Vagina (tissue), 2 donors: ENCODE data around the gene RUNX2. TPM values are rescaled to one million over a fixed set of nuclear protein-coding genes. Genes with fewer than 3 reads are reported as not detected.

Experiments
- DNase-seq, 2 donors: peaks; one replicate each; pipeline ENCODE4 v3.0.0-alpha.2; 2017; ENCODE audit errors: extremely low spot score in 2 of 2
- H3K27ac ChIP-seq: fragments of 200-600 bp; sonication (generic); one replicate; pipeline ENCODE4 v1.5.1; 2019
- H3K27me3 ChIP-seq: fragments of 200-600 bp; sonication (generic); one replicate; pipeline ENCODE4 v1.5.1; 2019
- H3K36me3 ChIP-seq, 2 donors: fragments of 200-600 bp; sonication (generic); one replicate each; pipeline ENCODE4 v1.5.1; 2017 to 2019
- H3K4me1 ChIP-seq: fragments of 200-600 bp; sonication (generic); one replicate; pipeline ENCODE4 v1.5.1; 2019
- H3K4me3 ChIP-seq, 2 donors: fragments of 200-600 bp; sonication (generic); 1 replicate in 1 of 2; 2 replicates in 1 of 2; pipeline ENCODE4 v1.5.1; 2016 to 2019
- H3K9me3 ChIP-seq: fragments of 200-600 bp; sonication (generic); one replicate; pipeline ENCODE4 v1.5.1; 2019
- POLR2A ChIP-seq, 2 donors: fragments of 450-650 bp; IDR thresholded peaks; one replicate each; pipeline ENCODE4 v1.6.1; 2017; ENCODE audit warnings: antibody characterized with exemption in 2 of 2, mild to moderate bottlenecking in 2 of 2, moderate library complexity in 2 of 2
- POLR2AphosphoS5 ChIP-seq, 2 donors: sonication (generic); formaldehyde crosslinking; IDR thresholded peaks; one replicate each; pipeline ENCODE4 v1.9.0; 2017; ENCODE audit warnings: antibody characterized with exemption in 2 of 2, mild to moderate bottlenecking in 2 of 2, low read depth in 1 of 2; ENCODE audit not compliant: insufficient read depth in 1 of 2
- intact Hi-C: fragments of 100-400 bp; cut with DNase I; formaldehyde crosslinking; loops from one replicate; pipeline ENCODE4 v1.15.1; 2023
- total RNA-seq: library from RNA; depleted of rRNA; stranded (reverse); fragments of >200 nt; gene quantifications from one replicate; pipeline ENCODE4 v1.2.3, GENCODE V29; 2016
- TF ChIP-seq, protein P1 (sequence below), 3 experiments: fragments of 450-650 bp in 2 of 3; fragments of 200-600 bp in 1 of 3; sonication (generic) in 1 of 3; IDR thresholded peaks; one replicate each; pipeline ENCODE4 v1.5.1; 2017 to 2019; ENCODE audit warnings: antibody characterized with exemption in 3 of 3, mild to moderate bottlenecking in 2 of 3, moderate library complexity in 2 of 3

RUNX2 gene
- total RNA-seq, 1 donor from 2014 or later: 13.0 TPM

DNA sequence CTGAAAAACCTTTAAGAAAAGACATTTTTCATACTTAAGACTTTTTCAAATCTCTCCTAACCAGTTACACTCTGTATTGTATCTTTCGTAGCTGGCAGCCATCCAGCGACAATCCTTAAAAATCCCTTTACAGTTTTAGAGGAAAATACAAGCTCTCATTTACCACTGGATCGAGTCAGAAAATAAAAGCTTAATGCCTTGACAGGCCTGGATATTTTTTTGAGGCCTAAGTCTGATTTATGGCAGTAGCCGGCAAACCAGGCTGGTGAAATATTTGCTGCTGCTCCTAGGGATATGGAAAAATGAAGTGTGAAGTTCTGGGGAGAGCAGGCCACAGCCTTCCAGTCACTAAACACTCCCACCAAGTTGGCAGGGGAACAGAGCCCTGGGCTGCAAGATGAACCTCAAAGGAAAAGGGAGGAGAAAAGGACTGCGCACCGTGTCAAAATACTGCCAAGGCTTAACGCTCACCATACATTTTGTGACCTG is 262.6 kb downstream of the RUNX2 start:
- DNase-seq: peak in 1 of 2 donors; percentile 78
- peak overlapping the region in 1 of 2 donors; percentile 6 for H3K4me3 ChIP-seq
- no peaks in the 10 kb centered on the region for H3K27me3 ChIP-seq
- peaks cover 34% of the 10 kb centered on the region for H3K4me1 ChIP-seq
- H3K36me3 ChIP-seq: no peaks in the 10 kb centered on the region
- intact Hi-C loops: no loop called here
- H3K27ac ChIP-seq: peak overlapping the region; percentile 31
- TF ChIP-seq POLR2AphosphoS5 (IDR thresholded peaks at IDR 0.05; ENCODE audit: insufficient read depth in 1 of 2, low read depth in 1 of 2) (no peak), POLR2A (IDR thresholded peaks at IDR 0.05) (no peak)
- TF ChIP-seq, protein P1, sequence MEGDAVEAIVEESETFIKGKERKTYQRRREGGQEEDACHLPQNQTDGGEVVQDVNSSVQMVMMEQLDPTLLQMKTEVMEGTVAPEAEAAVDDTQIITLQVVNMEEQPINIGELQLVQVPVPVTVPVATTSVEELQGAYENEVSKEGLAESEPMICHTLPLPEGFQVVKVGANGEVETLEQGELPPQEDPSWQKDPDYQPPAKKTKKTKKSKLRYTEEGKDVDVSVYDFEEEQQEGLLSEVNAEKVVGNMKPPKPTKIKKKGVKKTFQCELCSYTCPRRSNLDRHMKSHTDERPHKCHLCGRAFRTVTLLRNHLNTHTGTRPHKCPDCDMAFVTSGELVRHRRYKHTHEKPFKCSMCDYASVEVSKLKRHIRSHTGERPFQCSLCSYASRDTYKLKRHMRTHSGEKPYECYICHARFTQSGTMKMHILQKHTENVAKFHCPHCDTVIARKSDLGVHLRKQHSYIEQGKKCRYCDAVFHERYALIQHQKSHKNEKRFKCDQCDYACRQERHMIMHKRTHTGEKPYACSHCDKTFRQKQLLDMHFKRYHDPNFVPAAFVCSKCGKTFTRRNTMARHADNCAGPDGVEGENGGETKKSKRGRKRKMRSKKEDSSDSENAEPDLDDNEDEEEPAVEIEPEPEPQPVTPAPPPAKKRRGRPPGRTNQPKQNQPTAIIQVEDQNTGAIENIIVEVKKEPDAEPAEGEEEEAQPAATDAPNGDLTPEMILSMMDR (IDR thresholded peaks at IDR 0.05): no peak
- H3K9me3 ChIP-seq: no peaks in the 10 kb centered on the region

DNA sequence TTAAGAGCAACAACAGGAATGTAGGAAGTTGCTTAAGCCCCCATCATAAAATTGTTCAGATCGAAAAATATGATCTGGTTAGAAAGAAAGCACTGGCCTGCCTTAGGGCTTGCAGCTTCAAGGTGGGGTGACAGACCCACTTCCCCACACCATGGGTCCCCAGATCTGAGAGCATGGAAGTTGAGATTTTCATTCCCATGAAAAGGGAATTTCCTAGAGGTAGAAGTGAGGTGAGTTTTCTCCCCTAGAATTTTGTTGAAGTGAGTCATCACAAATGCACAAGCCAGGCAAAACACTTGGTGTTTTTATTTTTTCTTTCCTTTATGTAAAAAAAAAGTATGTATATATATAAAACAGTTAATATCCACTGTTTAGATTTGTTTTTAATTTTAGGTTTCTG is 263.2 kb downstream of the RUNX2 start:
- no peaks in the 10 kb centered on the region for H3K9me3 ChIP-seq
- TF ChIP-seq, protein P1 (IDR thresholded peaks at IDR 0.05): no peak
- TF ChIP-seq POLR2AphosphoS5 (IDR thresholded peaks at IDR 0.05; ENCODE audit: insufficient read depth in 1 of 2, low read depth in 1 of 2): no peak
- no peak for TF ChIP-seq POLR2A (IDR thresholded peaks at IDR 0.05)
- intact Hi-C loops: no loop called here
- H3K4me3 ChIP-seq: no peak overlapping the region
- H3K4me1 ChIP-seq: peaks cover 34% of the 10 kb centered on the region
- no peaks in the 10 kb centered on the region for H3K27me3 ChIP-seq
- H3K36me3 ChIP-seq: no peaks in the 10 kb centered on the region
- peak overlapping the region; percentile 31 for H3K27ac ChIP-seq
- no peak for DNase-seq

DNA sequence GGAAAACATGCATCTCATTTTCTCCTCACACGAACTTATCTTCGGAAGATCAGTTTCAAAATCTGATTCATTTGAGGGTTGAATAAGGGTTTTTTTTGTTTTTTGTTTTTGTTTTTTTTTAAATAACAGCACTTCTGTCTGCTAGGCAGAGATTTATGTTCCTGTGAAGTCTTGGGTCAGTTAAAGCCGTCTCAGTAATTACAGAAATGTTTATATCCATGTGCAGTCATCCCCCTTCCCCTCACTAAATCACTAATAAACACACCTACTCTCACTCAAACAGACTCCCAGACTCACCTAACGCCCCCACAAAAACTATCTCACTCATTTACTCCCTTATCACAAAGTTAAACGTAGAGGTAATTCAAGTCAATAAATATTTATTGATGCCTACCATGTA is 263.8 kb downstream of the RUNX2 start:
- no peak overlapping the region for H3K4me3 ChIP-seq

DNA sequence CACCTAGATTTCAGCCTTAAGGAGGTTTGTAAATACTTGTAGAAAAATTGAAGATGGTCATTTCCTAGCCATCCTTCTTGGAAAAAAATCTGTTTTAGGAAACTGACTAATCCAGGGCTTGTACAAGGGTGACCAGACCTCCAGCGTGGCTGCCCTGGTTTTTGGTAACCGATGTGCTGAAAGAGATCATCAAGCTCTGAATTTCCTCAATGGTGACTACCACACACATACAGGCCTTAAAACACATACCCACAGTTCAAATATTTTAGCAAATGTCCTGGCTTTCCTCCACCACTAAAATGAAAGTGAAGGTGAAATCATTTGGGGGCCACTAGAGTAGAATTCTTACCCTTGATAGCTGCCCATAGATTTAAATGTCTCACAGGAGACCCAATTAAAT is 264.9 kb downstream of the RUNX2 start:
- Histone ChIP-seq H3K4me3 (no peak overlapping the region), H3K27me3 (no peaks in the 10 kb centered on the region)
- intact Hi-C loops: no loop called here

More for the DNA sequence above, 263.8 kb downstream of the RUNX2 start:
- no peak for DNase-seq
- TF ChIP-seq, protein P1 (IDR thresholded peaks at IDR 0.05): no peak
- TF ChIP-seq POLR2A (IDR thresholded peaks at IDR 0.05) (no peak), POLR2AphosphoS5 (IDR thresholded peaks at IDR 0.05; ENCODE audit: insufficient read depth in 1 of 2, low read depth in 1 of 2) (no peak)
- H3K4me1 ChIP-seq: peaks cover 34% of the 10 kb centered on the region
- no peak overlapping the region for H3K27ac ChIP-seq
- intact Hi-C loops: no loop called here
- H3K36me3 ChIP-seq: no peaks in the 10 kb centered on the region
- H3K9me3 ChIP-seq: no peaks in the 10 kb centered on the region
- H3K27me3 ChIP-seq: no peaks in the 10 kb centered on the region

More for the DNA sequence above, 264.9 kb downstream of the RUNX2 start:
- Histone ChIP-seq H3K9me3 (no peaks in the 10 kb centered on the region), H3K36me3 (no peaks in the 10 kb centered on the region), H3K27ac (no peak overlapping the region), H3K4me1 (peaks cover 24% of the 10 kb centered on the region)
- DNase-seq: no peak
- no peak for TF ChIP-seq POLR2A (IDR thresholded peaks at IDR 0.05)
- TF ChIP-seq POLR2AphosphoS5 (IDR thresholded peaks at IDR 0.05; ENCODE audit: insufficient read depth in 1 of 2, low read depth in 1 of 2): no peak
- TF ChIP-seq, protein P1 (IDR thresholded peaks at IDR 0.05): no peak
